HepG2 (cell line): ENCODE measurements around the gene CCS. TPM values are rescaled to one million over a fixed set of nuclear protein-coding genes. Genes with fewer than 3 reads are reported as not detected.

Experiments
- CHD2 ChIP-seq: IDR thresholded peaks from 2 replicates; pipeline ENCODE4 v1.6.1; 2011; ENCODE audit warnings: low read depth, low read length, improper control_type of control experiment
- CREB3 ChIP-seq: sonication (generic); formaldehyde crosslinking; IDR thresholded peaks from 2 replicates; pipeline ENCODE4 v1.5.0; 2020; ENCODE audit warnings: missing genetic modification reagents
- E2F5 ChIP-seq: sonication (generic); formaldehyde crosslinking; conservative IDR thresholded peaks from 2 replicates; pipeline ENCODE4 v1.4.0; 2020; ENCODE audit warnings: missing genetic modification reagents
- FOXK1 ChIP-seq: sonication (generic); formaldehyde crosslinking; IDR thresholded peaks from 2 replicates; pipeline ENCODE4 v1.4.0; 2020; ENCODE audit warnings: low read depth, missing genetic modification reagents, borderline replicate concordance
- HOXA9 ChIP-seq: sonication (generic); formaldehyde crosslinking; IDR thresholded peaks from 2 replicates; pipeline ENCODE4 v1.8.1; 2022; ENCODE audit warnings: missing genetic modification reagents, mild to moderate bottlenecking, moderate library complexity, borderline replicate concordance
- KLF9 ChIP-seq: IDR thresholded peaks from 2 replicates; pipeline ENCODE4 v1.6.1; 2016; ENCODE audit warnings: low read depth
- MED1 ChIP-seq: sonication (generic); formaldehyde crosslinking; IDR thresholded peaks from 2 replicates; pipeline ENCODE4 v1.4.0; 2020; ENCODE audit warnings: missing genetic modification reagents
- MLX ChIP-seq: IDR thresholded peaks from 2 replicates; pipeline ENCODE4 v1.6.1; 2016
- NR0B2 ChIP-seq: sonication (generic); formaldehyde crosslinking; IDR thresholded peaks from 2 replicates; pipeline ENCODE4 v1.4.0; 2020; ENCODE audit warnings: mild to moderate bottlenecking, missing genetic modification reagents
- PRDM15 ChIP-seq: sonication (generic); formaldehyde crosslinking; IDR thresholded peaks from 2 replicates; pipeline ENCODE4 v1.4.0; 2020; ENCODE audit warnings: missing genetic modification reagents
- RNF2 ChIP-seq: fragments of 450-650 bp; conservative IDR thresholded peaks from 2 replicates; pipeline ENCODE4 v1.6.1; 2016; ENCODE audit warnings: low read depth
- SCMH1 ChIP-seq: sonication (generic); formaldehyde crosslinking; IDR thresholded peaks from 2 replicates; pipeline ENCODE4 v1.9.0; 2021; ENCODE audit warnings: missing genetic modification reagents, mild to moderate bottlenecking, borderline replicate concordance
- TAF1 ChIP-seq: sonication (generic); formaldehyde crosslinking; IDR thresholded peaks from 2 replicates; pipeline ENCODE4 v1.4.0; 2020; ENCODE audit warnings: missing genetic modification reagents
- USF2 ChIP-seq, 2 experiments: sonication (generic) in 1 of 2; formaldehyde crosslinking in 1 of 2; IDR thresholded peaks; 2 replicates each; pipeline versions ENCODE4 v1.5.1 to v1.6.1; 2011 to 2020; ENCODE audit warnings: borderline replicate concordance in 1 of 2, low read depth in 1 of 2, low read length in 1 of 2, mild to moderate bottlenecking in 1 of 2, missing genetic modification reagents in 1 of 2, moderate library complexity in 1 of 2
- ZBTB7A ChIP-seq: sonication (generic); formaldehyde crosslinking; IDR thresholded peaks from 2 replicates; pipeline ENCODE4 v1.8.0; 2022; ENCODE audit warnings: mild to moderate bottlenecking, missing genetic modification reagents
- ZNF12 ChIP-seq: sonication (generic); formaldehyde crosslinking; IDR thresholded peaks from 2 replicates; pipeline ENCODE4 v1.5.0; 2020; ENCODE audit warnings: missing genetic modification reagents
- ZNF235 ChIP-seq: sonication (generic); formaldehyde crosslinking; IDR thresholded peaks from 2 replicates; pipeline ENCODE4 v1.8.1; 2023; ENCODE audit warnings: mild to moderate bottlenecking, missing genetic modification reagents, borderline replicate concordance
- ZNF253 ChIP-seq: sonication (generic); formaldehyde crosslinking; IDR thresholded peaks from 2 replicates; pipeline ENCODE4 v1.8.0; 2022; ENCODE audit warnings: mild to moderate bottlenecking, missing genetic modification reagents, borderline replicate concordance
- ZNF274 ChIP-seq: sonication (generic); formaldehyde crosslinking; IDR thresholded peaks from 2 replicates; pipeline ENCODE4 v1.5.1; 2020; ENCODE audit warnings: mild to moderate bottlenecking, missing genetic modification reagents
- ZNF550 ChIP-seq: sonication (generic); formaldehyde crosslinking; IDR thresholded peaks from 2 replicates; pipeline ENCODE4 v1.4.0; 2020; ENCODE audit warnings: mild to moderate bottlenecking, missing genetic modification reagents, borderline replicate concordance
- polyA plus RNA-seq, 8 experiments: library from polyadenylated mRNA; depleted of rRNA in 3 of 8; stranded (reverse) in 7 of 8; unstranded in 1 of 8; fragments of >200 nt; fragmentation: Illumina TruSeq in 4 of 8; extraction: Trizol in 4 of 8; gene quantifications; 2 replicates each; pipeline versions ENCODE4 v1.2.1 to v1.2.3, GENCODE V29; 2011 to 2016; ENCODE audit warnings: low read depth in 4 of 8, missing spikeins in 1 of 8, mixed read lengths in 1 of 8; ENCODE audit not compliant: insufficient read depth in 1 of 8
- total RNA-seq, 5 experiments: library from RNA; depleted of rRNA; stranded (reverse); fragments of >200 nt; fragmentation: Illumina TruSeq; extraction: Trizol; gene quantifications; 2 replicates each; pipeline ENCODE4 v1.2.3, GENCODE V29; 2016; ENCODE audit warnings: low read depth in 1 of 5

Gene CCS
- total and polyA plus RNA-seq, 2 of the 13 experiments (the other 11 are each of a cell fraction or from before 2014, with no cell fraction given): 25.4 to 44.6 TPM

- TF ChIP-seq USF2 (IDR thresholded peaks at IDR 0.05; ENCODE audit: low read depth, low read length) (no peak), USF2 (CRISPR knock-in tag; IDR thresholded peaks at IDR 0.05; ENCODE audit: borderline replicate concordance) (no peak), KLF9 (CRISPR knock-in tag) (no peak), ZNF550 (no peak), SCMH1 (CRISPR knock-in tag) (no peak), NR0B2 (peak; percentile 71; the same call in 1 of the 2 replicates), E2F5 (peak; percentile 57), PRDM15 (no peak), MED1 (peak; percentile 3; the same call in 1 of the 2 replicates), ZNF253 (CRISPR knock-in tag) (no peak), ZNF235 (CRISPR knock-in tag) (peak; percentile 65; the same call in 1 of the 2 replicates), CHD2 (no peak; the same call in 1 of the 2 replicates), HOXA9 (CRISPR knock-in tag) (no peak), RNF2 (0 out of 2 replicates have a peak, but pooled peaks have one; percentile 50), CREB3 (no peak), ZBTB7A (CRISPR knock-in tag) (no peak), ZNF12 (CRISPR knock-in tag) (no peak), ZNF274 (CRISPR knock-in tag) (no peak), MLX (no peak), TAF1 (CRISPR knock-in tag) (peak; percentile 86), FOXK1 (CRISPR knock-in tag) (no peak)
Observed at GRCh38 chr11:66638177-66639065, 45.4 kb downstream of the CCS start, which contains the start of gene RBM4 (continued).
